Activated CD8-positive, alpha-beta memory T cell treated with anti-CD3 and anti-CD28 coated beads, Interleukin-2, amount 50 U/mL, for 24 hours (primary cell): ENCODE data around the gene PRKAG2.
"Not testable (repeated sequence)": the region's sequence is repeated elsewhere in the genome, so short reads cannot be mapped to it uniquely, and the experiment has no call there.

Experiments
- DNase-seq: peaks from one replicate; pipeline ENCODE4 v3.0.0-alpha.2; 2020; ENCODE audit errors: extremely low read depth

PRKAG2 gene

DNA sequence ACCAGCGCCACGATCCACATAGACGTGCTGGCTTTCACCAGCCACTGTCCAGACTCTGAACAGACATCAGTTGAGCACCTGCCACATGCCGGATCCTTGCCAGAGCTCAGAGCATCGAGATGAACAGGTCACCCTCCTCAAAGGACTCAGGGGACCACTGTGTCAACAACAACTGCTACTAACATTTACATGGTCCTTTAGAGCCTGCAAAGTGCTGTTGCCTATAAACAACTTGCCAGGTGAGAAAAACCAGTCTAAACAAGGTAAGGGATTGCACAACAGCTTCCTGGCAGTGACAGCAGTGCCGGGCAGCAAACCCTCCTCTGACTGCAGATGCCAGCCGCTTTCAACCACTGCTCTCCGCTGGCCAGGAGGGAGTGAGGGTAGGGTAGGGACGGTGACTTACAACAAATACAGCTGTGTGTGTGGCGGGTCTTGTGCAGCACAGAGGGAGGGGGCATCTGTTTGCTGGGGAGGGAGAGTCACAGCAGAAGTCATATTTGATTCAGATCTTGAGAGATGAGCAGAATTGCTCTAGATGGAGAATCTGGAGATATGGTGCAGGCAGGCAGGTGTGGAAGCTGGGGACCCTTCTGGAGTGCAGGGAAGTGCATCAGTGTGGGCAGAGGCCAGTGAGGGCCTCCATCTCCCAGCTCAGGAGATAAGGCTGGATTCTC lies 324.4 kb downstream of the PRKAG2 start:
- no peak for DNase-seq

DNA sequence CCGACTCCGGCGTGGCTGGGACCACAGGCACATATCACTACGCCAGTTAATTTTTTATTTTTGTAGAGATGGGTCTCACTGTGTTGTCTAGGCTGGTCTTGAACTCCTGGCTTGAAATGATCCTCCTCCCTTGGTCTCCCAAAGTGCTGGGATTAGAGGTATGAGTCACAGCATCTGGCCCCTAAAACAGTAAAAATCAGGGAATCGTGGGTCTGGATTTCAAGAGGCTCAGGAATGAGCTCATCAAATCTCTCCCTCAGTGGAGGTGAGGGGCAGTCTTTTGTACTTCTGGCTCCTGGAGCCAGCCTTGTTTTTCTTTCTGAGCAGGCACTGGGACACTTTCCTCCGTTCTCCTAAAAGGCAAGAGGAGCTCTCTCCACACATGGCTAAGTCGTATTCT lies 325.1 kb downstream of the PRKAG2 start:
- DNase-seq = no peak

DNA sequence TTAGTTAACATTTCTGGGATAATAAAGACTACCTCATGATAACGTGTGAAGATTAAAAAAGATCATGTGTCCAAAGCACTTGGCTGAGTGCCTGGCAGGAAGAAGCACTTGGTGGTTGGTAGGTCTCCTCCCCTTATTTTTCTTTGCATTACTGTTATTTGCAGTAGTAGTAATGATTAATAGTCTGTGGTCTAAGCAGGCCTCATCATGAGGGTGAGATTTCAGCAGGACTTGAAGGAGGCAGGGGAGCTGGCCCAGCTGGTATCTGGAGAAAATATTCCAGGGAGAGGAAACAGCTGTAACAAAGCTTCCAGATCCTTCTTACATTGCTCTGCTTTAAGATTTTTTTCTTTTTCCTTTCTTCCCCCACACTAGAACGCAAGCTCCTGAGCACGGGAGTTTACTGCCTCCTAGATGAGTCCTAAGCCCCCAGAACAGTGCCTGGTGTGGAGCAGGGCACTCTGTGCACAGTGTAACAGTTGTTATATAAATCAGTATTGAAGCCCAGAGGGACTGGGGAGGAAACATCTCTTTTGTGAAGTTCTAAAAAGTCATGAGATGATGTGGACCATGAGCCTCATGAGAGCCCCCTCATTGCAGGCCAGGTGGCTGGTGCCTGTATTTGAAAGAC lies 326.1 kb downstream of the PRKAG2 start:
- DNase-seq = no peak

GRCh38 chr7:151549644-151550043 lies 327.3 kb downstream of the PRKAG2 start:
- no peak for DNase-seq

GRCh38 chr7:151549083-151549482 lies 327.8 kb downstream of the PRKAG2 start:
- DNase-seq = no peak

- DNase-seq = no peak
Measured at GRCh38 chr7:151544183-151544582, 332.7 kb downstream of the PRKAG2 start.

GRCh38 chr7:151542606-151543130 lies 334.2 kb downstream of the PRKAG2 start:
- DNase-seq = no peak

GRCh38 chr7:151541709-151542499 lies 335.0 kb downstream of the PRKAG2 start:
- DNase-seq = no peak

DNA sequence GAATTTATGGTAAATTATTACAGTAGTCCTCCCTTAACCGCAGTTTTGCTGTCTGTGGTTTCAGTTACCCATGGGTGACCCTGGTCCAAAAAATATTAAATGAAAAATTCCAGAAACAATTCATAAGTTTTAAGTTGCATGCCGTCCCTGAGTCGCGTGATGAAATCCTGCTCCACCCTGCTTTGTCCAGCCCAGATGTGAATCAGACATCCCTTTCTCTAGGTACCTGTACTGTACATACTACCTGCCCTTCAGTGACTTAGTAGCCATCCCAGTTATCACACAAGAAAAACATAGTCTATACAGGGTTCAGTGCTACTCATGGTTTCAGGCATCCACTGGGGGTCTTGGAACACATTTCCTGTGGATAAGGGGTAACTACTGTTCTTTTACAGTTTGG lies 336.8 kb downstream of the PRKAG2 start:
- DNase-seq = no peak

- no peak for DNase-seq
Measured at GRCh38 chr7:151539088-151539671, 337.7 kb downstream of the PRKAG2 start.

DNA sequence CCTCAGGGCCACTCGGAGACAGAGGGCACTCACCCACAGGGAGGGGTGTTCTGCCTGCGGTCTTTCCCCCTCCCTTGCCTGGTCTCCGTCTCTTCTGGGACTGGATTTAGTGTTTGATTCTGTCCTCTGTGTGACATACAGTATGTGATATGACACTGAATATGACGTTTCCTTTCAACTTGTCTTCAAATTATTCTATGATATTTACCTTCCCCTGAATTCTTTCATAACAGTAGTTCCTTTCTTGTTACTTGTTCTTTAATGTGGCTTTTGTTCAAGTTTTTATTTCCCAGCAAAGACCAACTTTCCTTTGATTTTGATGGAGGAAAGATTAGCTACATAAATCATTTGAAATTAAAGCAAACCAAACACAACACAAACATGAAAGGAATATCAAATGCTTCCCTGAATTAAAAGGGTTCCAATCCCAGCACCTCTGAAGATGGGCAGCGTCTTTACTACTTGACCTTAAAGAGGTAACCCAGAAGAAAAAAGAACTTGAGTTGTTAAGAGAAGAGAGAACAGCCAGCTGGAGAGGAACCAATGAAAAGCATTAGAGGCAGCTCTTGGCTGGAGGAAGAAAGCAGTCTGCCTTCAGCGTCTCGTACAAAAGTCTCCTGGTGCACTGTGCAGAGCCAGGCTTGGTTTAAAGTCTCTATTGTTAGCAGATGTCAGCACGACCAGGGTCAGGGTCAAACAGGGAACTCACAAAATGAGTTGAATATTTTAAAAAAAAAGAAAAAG lies 338.9 kb downstream of the PRKAG2 start:
- DNase-seq = no peak

- DNase-seq = not testable (repeated sequence)
Measured at GRCh38 chr7:151536178-151536577, 340.7 kb downstream of the PRKAG2 start.

DNA sequence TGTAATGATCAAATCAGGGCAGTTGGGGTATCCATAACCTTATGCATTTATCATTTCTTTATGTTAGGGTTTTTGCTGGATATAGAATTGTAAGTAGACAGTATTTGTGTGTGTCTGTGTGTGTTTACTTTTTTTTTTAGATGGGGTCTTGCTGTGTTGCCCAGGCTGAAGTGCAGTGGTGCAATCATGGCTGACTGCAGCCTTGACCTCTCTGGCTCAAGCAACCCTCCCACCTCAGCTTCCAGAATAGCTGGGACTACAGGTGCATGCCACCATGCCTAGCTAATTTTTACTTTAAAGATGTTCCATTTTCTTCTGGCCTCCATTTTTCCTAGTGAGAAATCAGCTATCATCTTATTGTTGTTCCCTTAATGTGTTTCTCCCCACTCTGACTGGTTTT lies 347.1 kb downstream of the PRKAG2 start:
- DNase-seq = no peak

DNA sequence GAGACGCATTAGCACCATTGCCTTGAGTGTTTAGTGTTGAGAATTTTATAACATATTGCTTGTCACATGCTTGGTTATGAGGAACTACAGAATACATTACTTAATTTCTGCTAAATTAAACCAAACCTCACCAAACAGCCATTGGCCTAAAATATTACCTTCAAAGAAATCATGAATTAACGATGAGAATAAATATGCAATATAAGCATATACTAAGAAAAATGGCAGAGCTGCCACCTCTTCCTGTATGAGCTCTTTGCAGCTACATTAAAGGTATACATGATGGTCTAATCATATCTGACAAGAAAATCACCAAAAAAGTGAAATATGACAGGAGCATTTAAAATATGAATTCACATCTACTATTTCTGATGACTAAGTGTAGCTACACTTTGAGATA lies 352.1 kb downstream of the PRKAG2 start:
- DNase-seq = no peak

DNA sequence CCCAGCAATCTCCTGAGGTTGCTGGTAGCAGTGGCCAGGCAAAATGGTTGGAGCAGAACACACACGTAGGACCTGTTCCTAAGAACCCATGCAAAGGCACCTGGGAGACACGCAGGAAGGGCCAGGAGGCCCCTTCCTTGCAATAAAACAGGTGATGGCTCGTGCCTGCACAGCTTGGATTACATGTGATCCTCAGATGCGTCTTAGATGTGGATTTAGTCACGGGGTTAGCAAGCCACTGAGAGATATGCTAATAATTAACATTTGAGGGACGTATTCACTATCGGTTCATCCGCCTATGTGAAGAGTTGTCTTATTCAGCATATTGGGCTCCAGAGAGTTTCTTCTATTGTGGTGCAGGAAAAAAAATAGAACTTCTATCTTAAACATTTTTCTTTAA lies 352.6 kb downstream of the PRKAG2 start:
- no peak for DNase-seq

DNA sequence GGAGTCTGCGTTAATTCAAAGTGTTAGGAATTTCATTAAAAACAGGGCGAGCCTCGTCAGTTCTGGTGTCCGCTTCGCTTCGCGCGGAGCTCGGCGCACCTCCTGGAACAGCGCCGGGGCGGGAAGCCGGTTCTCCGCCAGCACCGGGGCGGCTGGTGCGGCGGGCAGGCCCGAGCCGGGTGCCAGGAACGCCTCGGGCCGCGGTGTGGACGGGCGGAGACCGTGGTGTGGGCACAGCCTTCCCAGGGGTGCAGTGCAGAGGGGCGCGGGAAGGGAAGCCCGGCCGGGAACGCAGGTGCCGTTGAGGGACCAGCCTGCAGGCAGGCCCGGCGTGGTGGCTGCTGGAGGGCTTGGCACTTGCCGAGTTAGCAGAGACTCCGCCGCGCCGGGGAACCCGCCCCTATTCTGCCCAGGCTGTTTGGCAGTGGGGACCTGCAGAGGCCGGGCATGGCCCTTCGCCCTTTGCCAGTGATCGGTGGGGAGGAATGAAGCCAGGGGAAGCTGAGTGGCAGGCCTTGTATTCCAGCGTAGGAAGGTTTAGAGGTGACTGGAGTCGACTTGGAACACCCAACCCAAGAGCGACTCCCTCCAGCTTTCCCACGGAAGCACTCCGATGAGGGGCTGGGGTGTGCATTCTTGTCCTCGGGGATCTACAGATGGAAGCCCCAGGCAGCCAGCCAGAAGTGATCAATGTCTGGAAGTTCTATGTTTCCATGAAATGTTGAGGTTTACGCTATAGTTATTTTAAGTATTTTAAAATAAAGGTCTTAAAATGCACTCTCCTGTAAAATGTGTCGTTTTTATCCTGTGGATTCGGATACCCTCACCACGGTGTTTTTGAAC lies 356.3 kb downstream of the PRKAG2 start:
- DNase-seq = no peak

DNA sequence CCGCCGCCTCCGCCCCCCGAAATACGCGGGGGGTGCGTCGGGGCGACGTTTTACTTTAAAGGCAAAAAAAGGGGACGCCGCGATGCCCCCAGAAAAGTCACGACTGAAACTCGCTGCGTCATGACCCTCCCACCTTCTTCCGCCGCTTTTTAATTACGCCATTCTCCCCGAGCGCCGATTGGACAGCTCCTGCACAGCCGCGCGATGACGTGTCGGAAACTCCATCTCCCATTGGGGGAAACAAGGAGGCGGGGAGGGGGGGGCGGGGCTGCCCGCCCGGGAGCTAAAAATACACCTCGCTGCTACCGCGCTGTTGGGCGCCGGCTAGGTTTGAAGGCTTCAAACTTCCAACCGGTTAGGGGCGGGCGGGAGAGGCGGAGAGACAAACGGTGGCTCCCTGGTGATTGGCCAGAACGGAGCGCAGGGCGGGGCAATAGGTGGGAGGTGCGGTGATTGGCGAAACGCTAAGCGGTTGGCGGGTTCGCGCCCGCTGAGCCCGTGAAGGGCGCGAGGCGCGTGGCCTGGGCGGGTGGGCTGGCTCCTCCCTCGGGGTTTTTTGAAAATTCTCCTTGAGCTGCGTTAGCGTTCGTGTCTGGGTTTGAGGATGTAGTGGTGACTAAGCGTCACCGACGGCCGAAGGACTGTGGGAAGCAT lies 357.0 kb downstream of the PRKAG2 start, which contains the start of gene RHEB:
Gene RHEB (minus strand): TSS at position 131 of the 654 bp plus-strand sequence. CDS start 384 bp downstream, outside the sequence.
- peak; percentile 99 for DNase-seq

GRCh38 chr7:151518947-151519764 lies 357.8 kb downstream of the PRKAG2 start:
- not testable (repeated sequence) for DNase-seq
